BE2C (cell line): ENCODE results near the gene CBLN4.

ENCODE experiments used
- DNase-seq: peaks from one replicate; pipeline ENCODE4 v3.0.0-alpha.2; 2020
- H3K27me3 ChIP-seq: fragments of 250-450 bp; sonication (Bioruptor Pico); 2 replicates; pipeline ENCODE4 v1.5.1; 2020; ENCODE audit warnings: mild to moderate bottlenecking
- H3K36me3 ChIP-seq: fragments of 250-450 bp; sonication (Bioruptor Pico); 2 replicates; pipeline ENCODE4 v1.5.1; 2020; ENCODE audit warnings: mild to moderate bottlenecking
- H3K4me1 ChIP-seq: fragments of 250-450 bp; sonication (Bioruptor Pico); 2 replicates; pipeline ENCODE4 v1.5.1; 2020
- H3K4me3 ChIP-seq: 2 replicates; pipeline ENCODE4 v1.5.1; 2011; ENCODE audit warnings: low read depth, low read length
- H3K9me3 ChIP-seq: fragments of 250-450 bp; sonication (Bioruptor Pico); 2 replicates; pipeline ENCODE4 v1.5.1; 2020
- CTCF ChIP-seq: IDR thresholded peaks from 2 replicates; pipeline ENCODE4 v1.5.1; 2012; ENCODE audit warnings: mild to moderate bottlenecking, low read depth, low read length

The CBLN4 gene

GRCh38 chr20:56001890-56002289 lies 3.4 kb downstream of the CBLN4 start:
- no peak for TF ChIP-seq CTCF
- H3K4me3 ChIP-seq: no peak overlapping the region
- H3K9me3 ChIP-seq: no peaks in the 10 kb centered on the region
- H3K27me3 ChIP-seq: peaks cover 63% of the 10 kb centered on the region
- H3K4me1 ChIP-seq: no peaks in the 10 kb centered on the region
- no peak for DNase-seq
- H3K36me3 ChIP-seq: no peaks in the 10 kb centered on the region

- Histone ChIP-seq H3K4me1 (no peaks in the 10 kb centered on the region), H3K36me3 (no peaks in the 10 kb centered on the region), H3K4me3 (no peak overlapping the region), H3K27me3 (peaks cover 58% of the 10 kb centered on the region), H3K9me3 (no peaks in the 10 kb centered on the region)
- DNase-seq: no peak
- TF ChIP-seq CTCF: no peak
These were observed 4.1 kb downstream of the CBLN4 start for GRCh38 chr20:56001106-56001785.

- TF ChIP-seq CTCF: no peak
- Histone ChIP-seq H3K36me3 (no peaks in the 10 kb centered on the region), H3K4me3 (no peak overlapping the region), H3K9me3 (no peaks in the 10 kb centered on the region), H3K27me3 (no peaks in the 10 kb centered on the region), H3K4me1 (no peaks in the 10 kb centered on the region)
- no peak for DNase-seq
These were observed 26.8 kb downstream of the CBLN4 start for GRCh38 chr20:55978550-55978949.

GRCh38 chr20:55977690-55978459 lies 27.4 kb downstream of the CBLN4 start:
- no peak for TF ChIP-seq CTCF
- Histone ChIP-seq H3K4me1 (no peaks in the 10 kb centered on the region), H3K4me3 (no peak overlapping the region), H3K27me3 (no peaks in the 10 kb centered on the region), H3K9me3 (no peaks in the 10 kb centered on the region), H3K36me3 (no peaks in the 10 kb centered on the region)
- no peak for DNase-seq

- TF ChIP-seq CTCF: no peak
- no peaks in the 10 kb centered on the region for H3K36me3 ChIP-seq
- DNase-seq: no peak
These were observed 30.7 kb downstream of the CBLN4 start for GRCh38 chr20:55974491-55975202.

More at GRCh38 chr20:55974491-55975202, 30.7 kb downstream of the CBLN4 start:
- Histone ChIP-seq H3K9me3 (no peaks in the 10 kb centered on the region), H3K4me3 (no peak overlapping the region), H3K4me1 (no peaks in the 10 kb centered on the region), H3K27me3 (no peaks in the 10 kb centered on the region)
